Inferior parietal cortex (tissue), 1 donor: ENCODE data around the gene KRT7.

ENCODE experiments used
- DNase-seq: peaks from one replicate; pipeline ENCODE4 v3.0.0-alpha.2; 2016; ENCODE audit errors: extremely low spot score

KRT7 gene

DNA sequence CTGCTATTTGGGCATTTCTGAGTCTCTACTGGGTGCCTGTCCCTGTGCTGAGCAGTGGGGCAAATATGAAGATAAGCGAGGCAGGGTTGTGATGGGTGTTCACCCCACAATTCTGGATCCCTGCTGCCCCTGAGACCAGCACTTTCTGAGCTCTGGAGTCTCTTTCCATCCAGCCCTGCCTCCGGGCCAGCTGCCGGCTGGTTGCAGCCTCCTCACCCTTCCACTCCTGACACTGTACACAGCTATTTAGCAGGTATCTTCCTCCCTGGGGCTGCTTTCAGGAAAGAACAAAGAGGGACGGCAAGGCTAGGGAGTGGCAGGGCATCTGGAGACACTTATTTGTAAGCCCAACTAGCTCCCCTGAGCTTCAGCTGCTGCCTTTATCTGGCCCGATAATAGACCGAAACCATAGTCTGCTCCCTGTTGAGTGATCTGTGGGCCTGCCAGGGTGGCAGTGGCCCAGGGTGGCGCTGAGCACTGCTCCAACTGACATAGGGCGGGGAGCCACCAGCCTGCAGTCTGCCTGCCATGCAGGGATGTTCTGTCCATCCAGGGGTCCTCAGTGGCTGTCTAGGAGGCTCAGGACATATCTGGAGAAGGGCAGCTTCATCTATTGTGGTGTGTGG is 33.6 kb upstream of the KRT7 start:
- DNase-seq, result no peak

DNA sequence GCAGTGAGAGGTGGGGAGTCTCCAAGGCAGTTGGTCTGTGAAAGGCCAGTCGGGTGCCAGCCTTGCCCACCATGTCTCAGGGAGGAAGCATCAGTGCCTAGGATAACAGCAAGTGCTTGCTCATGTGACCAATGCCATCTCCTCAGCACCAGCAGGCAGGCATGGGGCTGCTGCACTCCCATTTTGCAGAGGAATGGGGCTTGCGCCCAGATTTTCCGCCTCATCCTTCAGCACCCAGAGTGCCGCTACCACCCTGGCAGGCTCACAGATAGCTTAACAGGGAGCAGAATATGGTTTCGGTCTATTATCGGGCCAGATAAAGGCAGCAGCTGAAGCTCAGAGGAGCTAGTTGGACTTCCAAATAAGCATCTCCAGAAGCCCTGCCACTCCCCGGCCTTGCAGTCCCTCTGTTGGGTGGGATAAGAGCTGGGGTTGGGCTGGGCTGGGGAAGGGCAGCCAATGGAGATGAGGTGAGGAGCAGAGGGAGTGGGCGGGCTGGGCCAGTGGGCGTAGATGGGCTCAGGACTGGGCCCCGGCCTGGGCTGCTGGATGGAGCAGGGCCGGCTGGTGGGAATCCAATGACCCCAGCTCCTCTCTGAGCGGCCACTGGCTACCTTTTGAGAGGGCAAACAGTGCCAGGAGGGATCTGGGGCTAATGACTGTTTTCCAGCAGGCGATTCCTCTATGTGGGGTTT is 32.8 kb upstream of the KRT7 start:
- DNase-seq, result no peak

- no peak for DNase-seq
Measured at GRCh38 chr12:52200781-52201450, 32.1 kb upstream of the KRT7 start.

DNA sequence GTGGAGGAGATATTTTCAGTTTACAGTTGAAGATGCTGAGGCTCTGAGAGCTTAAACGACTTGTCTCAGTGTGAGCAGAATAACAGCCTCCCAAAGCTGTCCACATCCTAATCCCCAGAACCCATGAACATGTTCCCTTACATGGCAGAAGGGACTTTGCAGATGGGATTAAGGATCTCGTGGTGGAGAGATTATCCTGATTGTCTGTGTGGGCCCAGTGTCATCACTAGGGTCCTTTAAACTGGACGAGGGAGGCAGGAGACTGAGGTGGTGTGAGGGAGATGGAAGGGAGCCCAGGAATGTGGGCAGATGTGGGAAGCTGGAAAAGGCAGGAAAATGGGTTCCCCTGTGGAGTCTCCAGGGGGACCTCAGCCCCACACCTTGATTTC is 31.6 kb upstream of the KRT7 start:
- DNase-seq, result no peak

DNA sequence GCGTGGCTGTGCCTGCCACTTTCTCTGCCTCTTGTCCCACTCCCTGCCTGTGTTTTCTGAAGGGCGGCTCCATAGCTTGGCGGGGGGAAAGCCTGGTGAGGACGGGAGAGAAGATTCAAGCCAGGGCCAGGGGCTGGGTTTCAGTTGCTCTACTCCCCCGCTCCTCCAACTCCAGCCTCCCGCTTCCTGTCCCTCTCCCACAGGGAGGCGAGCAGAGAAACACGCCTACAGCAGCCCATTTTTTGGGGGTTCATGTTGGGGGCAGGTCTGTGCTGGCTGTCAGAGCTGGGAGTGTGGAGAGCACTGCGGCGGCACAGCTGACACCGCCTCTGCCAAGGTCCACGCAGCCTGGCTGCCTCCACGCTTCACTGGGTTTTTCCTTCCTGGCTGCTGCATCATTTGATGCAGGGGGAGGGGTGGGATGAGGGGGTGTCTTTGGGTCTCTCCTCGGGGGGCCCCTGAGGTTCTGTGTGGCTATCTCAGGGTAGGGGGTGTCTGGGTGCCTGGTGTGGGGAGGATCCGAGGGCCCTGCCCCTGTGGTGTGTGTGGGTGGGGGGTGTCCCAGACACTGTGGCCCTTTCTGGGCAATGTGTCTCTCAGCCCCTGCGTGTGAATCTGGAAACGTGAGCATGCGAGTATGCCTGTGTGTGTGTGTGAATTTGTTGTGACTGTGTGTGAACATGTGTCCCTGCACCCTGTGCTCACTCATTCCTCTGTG is 30.5 kb upstream of the KRT7 start:
- DNase-seq, result no peak

DNA sequence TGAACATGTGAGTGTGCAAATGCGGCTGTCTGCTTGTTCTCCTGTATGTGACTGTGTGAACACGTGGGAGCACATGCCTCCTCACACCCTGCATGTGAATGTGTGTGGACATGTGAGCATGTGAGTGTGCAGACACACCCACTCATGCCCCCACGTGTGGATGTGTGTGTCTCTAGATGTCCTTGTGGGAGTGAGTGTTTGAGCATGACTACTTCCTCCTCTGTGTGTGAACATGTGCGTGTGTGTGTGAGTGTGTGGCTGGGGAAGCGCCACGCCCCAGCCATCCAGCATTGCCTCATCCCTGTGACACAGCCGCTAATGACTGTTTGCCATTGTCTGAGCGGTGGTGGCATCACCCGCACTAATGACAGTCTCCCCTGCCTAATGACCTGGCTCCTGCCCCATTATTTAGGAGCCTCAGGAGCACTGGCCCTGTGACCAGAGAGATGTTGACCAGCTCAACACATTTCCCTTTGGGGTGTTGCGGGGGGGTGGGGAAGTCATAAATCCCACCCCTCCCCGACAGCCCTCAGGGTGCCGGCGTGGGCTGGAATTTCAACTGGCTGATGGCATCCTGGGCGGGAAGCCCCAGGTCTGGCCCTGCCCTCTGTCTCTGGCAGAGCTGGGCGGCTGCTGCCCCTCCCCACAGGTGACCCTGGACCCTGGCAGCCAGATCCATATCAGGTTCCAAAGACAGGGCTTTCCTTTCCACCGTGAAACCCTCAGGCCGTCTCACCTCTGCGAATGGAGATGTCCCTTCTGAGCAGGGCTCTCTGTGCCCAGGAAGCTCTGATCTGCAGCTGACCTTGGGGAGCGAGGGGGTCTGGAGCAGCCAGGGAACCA is 29.7 kb upstream of the KRT7 start:
- DNase-seq, result peak; percentile 48

GRCh38 chr12:52204095-52204930 is 28.7 kb upstream of the KRT7 start:
- DNase-seq, result no peak

GRCh38 chr12:52204931-52205505 is 28.0 kb upstream of the KRT7 start:
- no peak for DNase-seq

DNA sequence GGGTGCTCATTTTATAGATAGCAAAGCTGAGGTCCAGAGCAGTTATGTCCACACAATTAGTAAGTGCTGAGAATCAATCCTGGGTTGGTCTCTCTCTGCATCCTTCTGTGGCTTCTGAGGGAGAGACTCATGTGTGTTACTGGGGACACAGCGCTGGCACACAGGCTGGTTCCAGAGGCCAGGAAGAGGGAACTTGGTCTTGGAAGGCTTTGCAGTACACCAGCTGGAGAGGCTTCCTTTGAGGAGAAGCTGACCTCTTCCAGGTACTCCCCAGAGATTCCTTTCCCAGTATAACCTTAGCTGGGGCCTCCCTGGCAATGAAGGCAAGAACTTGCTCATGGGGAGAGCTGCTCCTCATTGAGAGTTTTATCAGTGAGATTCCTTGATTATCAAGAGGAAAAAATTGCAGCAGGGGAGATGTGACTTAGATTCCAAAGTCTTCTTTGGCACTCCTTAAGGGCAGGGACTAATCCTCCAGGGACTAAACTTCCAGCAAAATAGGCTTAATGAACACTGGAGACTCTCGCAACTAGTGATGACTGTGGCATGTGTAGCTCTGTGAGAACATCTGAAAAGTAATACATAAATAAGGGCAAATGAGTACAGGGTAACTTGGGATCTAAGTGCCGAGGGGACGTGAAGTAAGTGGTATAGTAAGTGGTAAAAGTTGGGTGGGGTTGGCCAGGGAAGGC is 27.3 kb upstream of the KRT7 start:
- DNase-seq, result no peak

GRCh38 chr12:52206304-52207040 is 26.6 kb upstream of the KRT7 start:
- no peak for DNase-seq

DNA sequence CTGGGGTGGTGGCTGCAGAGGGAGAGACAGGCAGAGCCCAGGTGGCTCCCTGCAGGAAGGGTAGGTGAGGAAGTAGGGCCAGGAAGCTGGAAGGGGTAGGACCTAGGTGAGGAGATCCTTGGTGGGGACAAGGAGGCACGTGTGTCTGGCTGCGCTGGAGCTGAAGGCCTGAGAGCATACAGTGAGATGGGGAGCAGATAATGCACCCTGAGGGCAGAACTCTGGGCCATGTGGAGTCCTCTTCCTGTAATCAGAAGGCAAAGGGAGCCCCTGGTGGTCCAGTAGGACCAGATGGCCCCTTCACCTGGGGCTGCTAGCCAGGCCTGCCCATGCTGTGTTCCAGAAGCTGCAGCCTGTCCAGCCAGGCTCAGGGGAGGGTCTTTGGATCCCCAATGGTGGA is 25.9 kb upstream of the KRT7 start:
- no peak for DNase-seq

DNA sequence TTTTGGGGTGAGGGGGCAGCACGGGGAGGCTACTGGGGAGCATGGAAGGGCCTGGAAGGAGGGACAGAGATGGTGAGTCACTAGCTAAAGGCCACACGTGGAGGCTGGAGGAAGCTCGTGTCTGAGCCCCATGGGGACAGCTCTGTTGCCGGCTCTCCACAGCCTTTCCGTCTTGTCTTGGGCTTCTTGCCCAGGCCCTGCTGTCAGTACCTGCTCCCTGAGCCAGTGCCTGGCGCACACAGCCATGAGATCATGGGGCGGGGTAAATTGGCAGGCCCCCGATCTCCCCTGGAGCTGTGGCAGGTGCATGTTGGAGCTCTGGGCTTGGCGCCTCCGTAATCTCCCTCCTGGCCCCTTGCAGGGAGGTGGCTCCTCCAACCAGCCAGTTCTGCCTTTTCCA is 25.1 kb upstream of the KRT7 start:
- DNase-seq, result no peak

GRCh38 chr12:52208424-52209165 is 24.4 kb upstream of the KRT7 start:
- DNase-seq, result no peak

DNA sequence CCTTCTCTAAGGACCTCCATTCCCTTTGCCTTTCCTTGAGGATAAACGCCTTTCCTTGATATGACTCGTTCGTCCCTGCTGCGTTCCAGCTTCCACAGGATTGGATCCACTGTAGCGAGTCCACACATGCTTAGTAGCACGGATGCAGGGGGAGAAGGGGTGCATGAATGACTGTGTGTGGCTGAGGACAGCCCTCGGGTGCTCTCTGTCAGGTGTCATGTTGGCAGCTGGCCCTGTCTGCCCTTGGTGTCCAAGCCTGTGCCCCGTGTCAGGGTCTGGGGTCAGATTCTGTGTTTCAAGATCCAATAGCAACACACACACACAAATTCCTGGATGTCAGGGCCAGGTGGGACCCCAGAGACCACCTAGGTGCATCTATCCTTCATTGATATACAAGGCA is 23.7 kb upstream of the KRT7 start:
- no peak for DNase-seq

GRCh38 chr12:52210186-52210924 is 22.7 kb upstream of the KRT7 start:
- no peak for DNase-seq

GRCh38 chr12:52210925-52211650 is 22.0 kb upstream of the KRT7 start:
- DNase-seq, result no peak
